Endothelial cell (in vitro differentiated cells): ENCODE results near the gene ITGA8. TPM values are rescaled to one million over a fixed set of nuclear protein-coding genes. Genes with fewer than 3 reads are reported as not detected.

Experiments
- DNase-seq: peaks from one replicate; pipeline ENCODE4 v3.0.0; 2021; ENCODE audit warnings: low spot score
- H3K27ac Mint-ChIP-seq: one replicate; pipeline ENCODE4 v1.8.0; 2021; ENCODE audit warnings: mixed read lengths, inconsistent platforms; ENCODE audit not compliant: unreplicated experiment
- H3K27me3 Mint-ChIP-seq: one replicate; pipeline ENCODE4 v1.8.0; 2021; ENCODE audit warnings: mild to moderate bottlenecking, moderate library complexity, mixed read lengths, inconsistent platforms; ENCODE audit not compliant: unreplicated experiment
- H3K36me3 Mint-ChIP-seq: one replicate; pipeline ENCODE4 v1.8.0; 2021; ENCODE audit warnings: mild to moderate bottlenecking, low read depth, mixed read lengths, inconsistent platforms; ENCODE audit not compliant: unreplicated experiment
- H3K4me1 Mint-ChIP-seq: one replicate; pipeline ENCODE4 v1.8.0; 2021; ENCODE audit warnings: mild to moderate bottlenecking, mixed read lengths, inconsistent platforms; ENCODE audit not compliant: unreplicated experiment
- H3K4me3 Mint-ChIP-seq: one replicate; pipeline ENCODE4 v1.8.0; 2021; ENCODE audit warnings: mild to moderate bottlenecking, mixed read lengths, inconsistent platforms; ENCODE audit not compliant: unreplicated experiment
- H3K9me3 Mint-ChIP-seq: one replicate; pipeline ENCODE4 v1.8.0; 2021; ENCODE audit warnings: mixed read lengths, inconsistent platforms; ENCODE audit not compliant: unreplicated experiment
- CTCF ChIP-seq: fragments of 200-600 bp; sonication (generic); IDR thresholded peaks from one replicate; pipeline ENCODE4 v1.5.0; 2021; ENCODE audit warnings: antibody characterized with exemption; ENCODE audit not compliant: unreplicated experiment
- total RNA-seq: library from RNA; stranded (reverse); fragmentation: NEBNext Ultra II Directional; extraction: Animal tissue kit (Norgen Biotek cat#: 25700); gene quantifications from one replicate; pipeline ENCODE4 v1.2.1, GENCODE V29; 2021; ENCODE audit not compliant: unreplicated experiment

ITGA8 gene
- total RNA-seq, 1 donor from 2014 or later, result 0.51 TPM

- Mint-ChIP-seq H3K4me1 (peaks cover 11% of the 10 kb centered on the region), H3K27me3 (peaks cover 3% of the 10 kb centered on the region), H3K27ac (no peak overlapping the region), H3K9me3 (no peaks in the 10 kb centered on the region), H3K36me3 (no peaks in the 10 kb centered on the region), H3K4me3 (no peak overlapping the region)
- no peak for TF ChIP-seq CTCF
- DNase-seq, result no peak
Measured at GRCh38 chr10:15695852-15696251, 23.9 kb downstream of the ITGA8 start.

- TF ChIP-seq CTCF, result no peak
- H3K36me3 Mint-ChIP-seq, result no peaks in the 10 kb centered on the region
- no peaks in the 10 kb centered on the region for H3K9me3 Mint-ChIP-seq
- peaks cover 5% of the 10 kb centered on the region for H3K27me3 Mint-ChIP-seq
- no peak overlapping the region for H3K27ac Mint-ChIP-seq
- peaks cover 3% of the 10 kb centered on the region for H3K4me1 Mint-ChIP-seq
- H3K4me3 Mint-ChIP-seq, result no peak overlapping the region
- no peak for DNase-seq
Measured at GRCh38 chr10:15690031-15690430, 29.7 kb downstream of the ITGA8 start.

- no peak for DNase-seq
- no peak overlapping the region for H3K27ac Mint-ChIP-seq
- H3K36me3 Mint-ChIP-seq, result no peaks in the 10 kb centered on the region
- no peaks in the 10 kb centered on the region for H3K4me1 Mint-ChIP-seq
- no peaks in the 10 kb centered on the region for H3K27me3 Mint-ChIP-seq
- no peaks in the 10 kb centered on the region for H3K9me3 Mint-ChIP-seq
- no peak overlapping the region for H3K4me3 Mint-ChIP-seq
- TF ChIP-seq CTCF, result no peak
Measured at GRCh38 chr10:15684768-15685167, 35.0 kb downstream of the ITGA8 start.

GRCh38 chr10:15681076-15681475, 38.6 kb downstream of the ITGA8 start:
- Mint-ChIP-seq H3K27me3 (no peaks in the 10 kb centered on the region), H3K36me3 (no peaks in the 10 kb centered on the region), H3K4me1 (no peaks in the 10 kb centered on the region), H3K9me3 (no peaks in the 10 kb centered on the region), H3K4me3 (no peak overlapping the region), H3K27ac (no peak overlapping the region)
- no peak for TF ChIP-seq CTCF
- DNase-seq, result no peak

- no peaks in the 10 kb centered on the region for H3K36me3 Mint-ChIP-seq
- no peaks in the 10 kb centered on the region for H3K9me3 Mint-ChIP-seq
- H3K27ac Mint-ChIP-seq, result no peak overlapping the region
- no peak overlapping the region for H3K4me3 Mint-ChIP-seq
- no peaks in the 10 kb centered on the region for H3K4me1 Mint-ChIP-seq
- no peak for DNase-seq
- no peaks in the 10 kb centered on the region for H3K27me3 Mint-ChIP-seq
- TF ChIP-seq CTCF, result no peak
Measured at GRCh38 chr10:15678851-15679250, 40.9 kb downstream of the ITGA8 start.
